ENCODE measurements around the gene EDAR.

EDAR gene

GRCh38 chr2:108869542-108869941 lies 119.5 kb downstream of the EDAR start:
- Mint-ChIP-seq H3K27ac (no peak overlapping the region), H3K36me3 (no peaks in the 10 kb centered on the region), H3K9me3 (peaks cover 13% of the 10 kb centered on the region), H3K4me3 (no peak overlapping the region), H3K4me1 (no peaks in the 10 kb centered on the region)
- DNase-seq (ENCODE audit: low spot score in 2 of 2) (no peak), ATAC-seq (no peak)

- ATAC-seq: no peak
Measured at GRCh38 chr2:108868911-108869310, 120.1 kb downstream of the EDAR start.

GRCh38 chr2:108866041-108866440 lies 123.0 kb downstream of the EDAR start:
- H3K4me3 Mint-ChIP-seq: no peak overlapping the region
- DNase-seq (ENCODE audit: low spot score in 2 of 2) (no peak), ATAC-seq (no peak)
- H3K36me3 Mint-ChIP-seq: peaks cover 2% of the 10 kb centered on the region
- no peak overlapping the region for H3K27ac Mint-ChIP-seq
- H3K9me3 Mint-ChIP-seq: peaks cover 13% of the 10 kb centered on the region
- H3K4me1 Mint-ChIP-seq: no peaks in the 10 kb centered on the region

More at GRCh38 chr2:108868911-108869310, 120.1 kb downstream of the EDAR start:
- Mint-ChIP-seq H3K4me1 (no peaks in the 10 kb centered on the region), H3K36me3 (no peaks in the 10 kb centered on the region), H3K9me3 (peaks cover 13% of the 10 kb centered on the region), H3K4me3 (no peak overlapping the region), H3K27ac (no peak overlapping the region)
- DNase-seq (ENCODE audit: low spot score in 2 of 2): no peak

- peaks cover 6% of the 10 kb centered on the region for H3K36me3 Mint-ChIP-seq
- no peaks in the 10 kb centered on the region for H3K4me1 Mint-ChIP-seq
- no peak for DNase-seq (ENCODE audit: low spot score in 2 of 2)
- no peak overlapping the region for H3K4me3 Mint-ChIP-seq
- ATAC-seq: no peak
- H3K27ac Mint-ChIP-seq: no peak overlapping the region
- H3K9me3 Mint-ChIP-seq: no peaks in the 10 kb centered on the region
Measured at GRCh38 chr2:108858894-108859293, 130.1 kb downstream of the EDAR start.

- Mint-ChIP-seq H3K4me3 (no peak overlapping the region), H3K4me1 (no peaks in the 10 kb centered on the region), H3K36me3 (no peaks in the 10 kb centered on the region), H3K9me3 (no peaks in the 10 kb centered on the region), H3K27ac (no peak overlapping the region)
- no peak for ATAC-seq
- no peak for DNase-seq (ENCODE audit: low spot score in 2 of 2)
Measured at GRCh38 chr2:108855194-108855593, 133.8 kb downstream of the EDAR start.

- DNase-seq (ENCODE audit: low spot score in 2 of 2) (no peak), ATAC-seq (no peak)
- Mint-ChIP-seq H3K9me3 (no peaks in the 10 kb centered on the region), H3K4me1 (no peaks in the 10 kb centered on the region), H3K27ac (no peak overlapping the region), H3K4me3 (no peak overlapping the region), H3K36me3 (no peaks in the 10 kb centered on the region)
Measured at GRCh38 chr2:108854484-108854883, 134.5 kb downstream of the EDAR start.

GRCh38 chr2:108853421-108853820 lies 135.6 kb downstream of the EDAR start:
- no peak for DNase-seq (ENCODE audit: low spot score in 2 of 2)
- ATAC-seq: no peak
- Mint-ChIP-seq H3K9me3 (no peaks in the 10 kb centered on the region), H3K27ac (no peak overlapping the region), H3K4me3 (no peak overlapping the region), H3K36me3 (no peaks in the 10 kb centered on the region), H3K4me1 (no peaks in the 10 kb centered on the region)

- H3K27ac Mint-ChIP-seq: no peak overlapping the region
- H3K36me3 Mint-ChIP-seq: no peaks in the 10 kb centered on the region
- no peaks in the 10 kb centered on the region for H3K4me1 Mint-ChIP-seq
- ATAC-seq (no peak), DNase-seq (ENCODE audit: low spot score in 2 of 2) (no peak)
- H3K9me3 Mint-ChIP-seq: no peaks in the 10 kb centered on the region
- no peak overlapping the region for H3K4me3 Mint-ChIP-seq
Measured at GRCh38 chr2:108852375-108852774, 136.6 kb downstream of the EDAR start.

- Mint-ChIP-seq H3K9me3 (no peaks in the 10 kb centered on the region), H3K36me3 (no peaks in the 10 kb centered on the region), H3K4me1 (no peaks in the 10 kb centered on the region), H3K27ac (no peak overlapping the region), H3K4me3 (no peak overlapping the region)
- ATAC-seq: no peak
- DNase-seq (ENCODE audit: low spot score in 2 of 2): no peak
Measured at GRCh38 chr2:108847000-108847399, 142.0 kb downstream of the EDAR start.

- H3K4me1 Mint-ChIP-seq: no peaks in the 10 kb centered on the region
- no peak overlapping the region for H3K4me3 Mint-ChIP-seq
- no peaks in the 10 kb centered on the region for H3K9me3 Mint-ChIP-seq
- H3K27ac Mint-ChIP-seq: no peak overlapping the region
- ATAC-seq (no peak), DNase-seq (ENCODE audit: low spot score in 2 of 2) (no peak)
- H3K36me3 Mint-ChIP-seq: no peaks in the 10 kb centered on the region
Measured at GRCh38 chr2:108845923-108846322, 143.1 kb downstream of the EDAR start.

Data from stimulated activated effector memory CD8-positive, alpha-beta T cell treated with anti-CD3 and anti-CD28 coated beads, Interleukin-12 subunit alpha, Interleukin-12 subunit beta, amount 100 ng/mL, for 72 hours (primary cell).